MM.1S (cell line): ENCODE results near the gene CAPN12.
"Not testable (repeated sequence)": the region's sequence is repeated elsewhere in the genome, so short reads cannot be mapped to it uniquely, and the experiment has no call there.

Source experiments
- DNase-seq: peaks from one replicate; pipeline ENCODE4 v3.0.0-alpha.2; 2015
- H2AFZ ChIP-seq: fragments of 300-600 bp; sonication (generic); 2 replicates; pipeline ENCODE4 v1.6.0; 2016; ENCODE audit warnings: antibody characterized with exemption, low read length
- H3F3A ChIP-seq: fragments of 300-600 bp; sonication (generic); 2 replicates; pipeline ENCODE4 v1.6.1; 2016; ENCODE audit warnings: mild to moderate bottlenecking, antibody characterized with exemption, low read length, moderate library complexity, mixed read lengths; ENCODE audit not compliant: insufficient read depth
- H3K27ac ChIP-seq: fragments of 300-600 bp; sonication (generic); 2 replicates; pipeline ENCODE4 v1.5.1; 2016; ENCODE audit warnings: mild to moderate bottlenecking, low read length
- H3K27me3 ChIP-seq: fragments of 300-600 bp; sonication (generic); replicated peaks from 2 replicates; pipeline ENCODE4 v1.6.0; 2016; ENCODE audit warnings: low read length; ENCODE audit not compliant: insufficient read depth
- H3K36me3 ChIP-seq: fragments of 300-600 bp; sonication (generic); replicated peaks from 2 replicates; pipeline ENCODE4 v1.6.1; 2016; ENCODE audit warnings: mild to moderate bottlenecking, low read length, mixed read lengths; ENCODE audit not compliant: insufficient read depth
- H3K4me1 ChIP-seq: fragments of 300-600 bp; sonication (generic); 2 replicates; pipeline ENCODE4 v1.6.1; 2016; ENCODE audit warnings: low read length, mixed read lengths
- H3K4me2 ChIP-seq: fragments of 300-600 bp; sonication (generic); 2 replicates; pipeline ENCODE4 v1.6.0; 2016; ENCODE audit warnings: low read depth, low read length
- H3K4me3 ChIP-seq: fragments of 300-600 bp; sonication (generic); 2 replicates; pipeline ENCODE4 v1.5.1; 2016; ENCODE audit warnings: low read length, mixed read lengths
- H3K79me2 ChIP-seq: fragments of 300-600 bp; sonication (generic); 2 replicates; pipeline ENCODE4 v1.6.1; 2016; ENCODE audit warnings: mixed run types, low read length, mixed read lengths
- H3K9ac ChIP-seq: fragments of 300-600 bp; sonication (generic); 2 replicates; pipeline ENCODE4 v1.6.1; 2016; ENCODE audit warnings: low read length, mixed read lengths
- H3K9me2 ChIP-seq: fragments of 300-600 bp; sonication (generic); replicated peaks from 2 replicates; pipeline ENCODE4 v1.6.1; 2016; ENCODE audit warnings: mild to moderate bottlenecking, low read length, mixed read lengths; ENCODE audit not compliant: insufficient read depth
- H3K9me3 ChIP-seq: fragments of 300-600 bp; sonication (generic); replicated peaks from 2 replicates; pipeline ENCODE4 v1.6.1; 2016; ENCODE audit warnings: mild to moderate bottlenecking, low read length, mixed read lengths; ENCODE audit not compliant: insufficient read depth
- H4K20me1 ChIP-seq: fragments of 300-600 bp; sonication (generic); 2 replicates; pipeline ENCODE4 v1.6.1; 2016; ENCODE audit warnings: mild to moderate bottlenecking, low read length, moderate library complexity, mixed read lengths; ENCODE audit not compliant: insufficient read depth
- CTCF ChIP-seq: fragments of 300-600 bp; sonication (generic); IDR thresholded peaks from 2 replicates; pipeline ENCODE4 v1.5.1; 2016; ENCODE audit warnings: antibody characterized with exemption, low read length, mixed read lengths
- EZH2 ChIP-seq: fragments of 300-600 bp; sonication (generic); optimal IDR thresholded peaks from 2 replicates; pipeline ENCODE3; 2017; ENCODE audit warnings: low read depth, mild to moderate bottlenecking, antibody characterized with exemption, low read length, mixed read lengths
- EZH2phosphoT487 ChIP-seq: fragments of 300-600 bp; sonication (generic); IDR thresholded peaks from 2 replicates; pipeline ENCODE4 v1.6.1; 2018; ENCODE audit warnings: antibody characterized with exemption, low read length

The CAPN12 gene

DNA sequence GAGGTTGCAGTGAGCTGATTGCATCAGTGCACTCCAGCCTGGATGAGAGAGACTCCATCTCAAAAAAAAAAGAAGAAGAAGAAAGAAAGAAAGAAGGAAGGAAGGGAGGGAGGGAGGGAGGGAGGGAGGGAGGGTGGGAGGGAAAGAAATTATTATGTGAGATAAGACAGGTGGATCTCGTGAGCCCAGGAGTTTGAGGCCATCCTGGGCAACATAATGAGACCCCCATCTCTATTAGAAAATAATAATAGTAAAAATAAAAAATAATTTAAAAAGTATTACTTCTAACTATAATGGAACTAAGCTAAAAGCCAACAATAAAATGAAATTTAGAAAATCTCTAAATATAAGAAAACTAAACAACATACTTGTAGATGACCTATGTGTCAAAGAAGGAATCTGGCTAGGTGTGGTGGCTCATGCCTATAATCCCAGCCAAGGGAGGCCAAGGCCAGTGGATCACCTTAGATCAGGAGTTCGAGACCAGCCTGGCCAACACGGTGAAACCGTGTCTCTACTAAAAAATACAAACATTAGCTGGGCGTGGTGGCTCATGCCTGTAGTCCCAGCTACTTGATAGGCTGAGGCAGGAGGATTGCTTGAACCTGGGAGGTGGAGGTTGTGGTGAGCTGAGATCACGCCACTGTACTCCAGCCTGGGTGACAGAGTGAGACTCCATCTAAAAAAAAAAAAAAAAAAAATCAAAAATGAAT, 16.7 kb upstream of the CAPN12 start:
- not testable (repeated sequence) for H2AFZ ChIP-seq, H3K36me3 ChIP-seq, H3F3A ChIP-seq, H3K27me3 ChIP-seq, H3K4me2 ChIP-seq, DNase-seq, H3K9ac ChIP-seq, H3K9me3 ChIP-seq, H3K27ac ChIP-seq, H3K4me1 ChIP-seq, H3K9me2 ChIP-seq, H3K4me3 ChIP-seq, H4K20me1 ChIP-seq, H3K79me2 ChIP-seq

DNA sequence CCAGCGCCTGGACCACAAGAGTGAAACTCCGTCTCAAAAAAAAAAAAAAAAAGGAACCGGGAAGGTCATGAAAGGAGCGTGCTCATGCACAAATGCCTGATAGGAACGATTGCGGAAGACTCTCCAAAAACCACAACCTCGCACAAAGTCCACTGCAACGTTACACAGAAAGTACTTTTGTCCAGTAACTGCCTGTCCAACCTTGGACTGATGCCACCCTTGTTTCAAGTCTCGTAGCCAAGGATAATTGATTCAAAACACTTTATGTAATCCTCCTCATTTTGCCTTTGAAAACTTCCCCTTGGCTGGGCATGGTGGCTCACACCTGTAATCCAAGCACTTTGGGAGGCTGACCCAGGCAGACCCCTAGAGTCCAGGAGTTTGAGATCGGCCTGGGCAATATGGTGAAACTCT, 15.3 kb upstream of the CAPN12 start:
- H3K4me1 ChIP-seq = no peaks in the 10 kb centered on the region
- H3K9me2 ChIP-seq = no peaks in the 10 kb centered on the region
- no peaks in the 10 kb centered on the region for H3K27me3 ChIP-seq
- H2AFZ ChIP-seq = no peak overlapping the region
- no peaks in the 10 kb centered on the region for H3F3A ChIP-seq
- no peak for DNase-seq
- H3K79me2 ChIP-seq = no peaks in the 10 kb centered on the region
- no peak overlapping the region for H3K4me2 ChIP-seq
- no peak overlapping the region for H3K27ac ChIP-seq
- no peak overlapping the region for H3K9ac ChIP-seq
- TF ChIP-seq EZH2phosphoT487 (no peak), CTCF (no peak), EZH2 (no peak)
- H3K4me3 ChIP-seq = no peak overlapping the region
- no peaks in the 10 kb centered on the region for H3K9me3 ChIP-seq
- H4K20me1 ChIP-seq = no peaks in the 10 kb centered on the region
- no peaks in the 10 kb centered on the region for H3K36me3 ChIP-seq

- not testable (repeated sequence) for DNase-seq, H3K36me3 ChIP-seq, H3K79me2 ChIP-seq, H2AFZ ChIP-seq, H3K9ac ChIP-seq, H3F3A ChIP-seq, H3K4me3 ChIP-seq, H3K4me1 ChIP-seq, H3K4me2 ChIP-seq, H3K9me2 ChIP-seq, H3K27me3 ChIP-seq, H3K9me3 ChIP-seq, H3K27ac ChIP-seq, H4K20me1 ChIP-seq
Observed at GRCh38 chr19:38754196-38754595, 9.9 kb upstream of the CAPN12 start.

- H3K4me2 ChIP-seq, H3K36me3 ChIP-seq, H3K9me3 ChIP-seq, H3K4me3 ChIP-seq, H3K4me1 ChIP-seq, H3K79me2 ChIP-seq, H3K9ac ChIP-seq, H3K27me3 ChIP-seq, H3F3A ChIP-seq, H4K20me1 ChIP-seq, DNase-seq, H2AFZ ChIP-seq, H3K9me2 ChIP-seq, H3K27ac ChIP-seq: not testable (repeated sequence)
Observed at GRCh38 chr19:38753783-38754182, 9.5 kb upstream of the CAPN12 start.

DNA sequence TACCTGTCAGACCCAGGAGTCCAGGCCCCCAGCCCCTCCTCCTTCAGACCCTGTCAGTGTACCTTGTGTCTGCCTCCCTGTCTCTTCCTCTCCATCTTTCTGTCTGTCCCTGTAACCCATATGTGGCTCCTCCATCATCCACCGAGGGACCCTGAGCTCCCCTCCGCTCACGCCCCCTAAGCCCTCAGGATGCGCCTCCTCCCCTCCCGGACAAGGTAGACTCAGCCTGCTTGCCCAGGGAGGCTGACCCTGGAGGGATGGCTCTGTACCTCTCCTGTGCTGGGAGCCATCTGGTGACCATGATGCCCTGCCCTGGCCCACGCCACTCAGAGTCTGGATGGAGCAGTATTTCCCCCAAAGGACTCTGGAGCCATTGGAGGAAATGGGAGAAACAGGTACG, 1.0 kb upstream of the CAPN12 start:
- Histone ChIP-seq H2AFZ (no peak overlapping the region), H3K9ac (no peak overlapping the region), H3K4me2 (no peak overlapping the region), H3K79me2 (no peaks in the 10 kb centered on the region), H3K9me2 (no peaks in the 10 kb centered on the region), H4K20me1 (no peaks in the 10 kb centered on the region), H3K4me3 (no peak overlapping the region), H3K4me1 (no peaks in the 10 kb centered on the region), H3K9me3 (no peaks in the 10 kb centered on the region), H3K27me3 (no peaks in the 10 kb centered on the region), H3K36me3 (no peaks in the 10 kb centered on the region), H3K27ac (no peak overlapping the region), H3F3A (no peaks in the 10 kb centered on the region)
- TF ChIP-seq CTCF (no peak), EZH2 (no peak), EZH2phosphoT487 (no peak)
- no peak for DNase-seq
